ENCODE measurements around the gene DESI2. TPM values are rescaled to one million over a fixed set of nuclear protein-coding genes. Genes with fewer than 3 reads are reported as not detected.

Gene DESI2
- total RNA-seq, 3 donors from 2014 or later (not counting 1 experiment from before 2014, with no cell fraction given) = 24.1 to 30.5 (median 25.4) TPM

DNA sequence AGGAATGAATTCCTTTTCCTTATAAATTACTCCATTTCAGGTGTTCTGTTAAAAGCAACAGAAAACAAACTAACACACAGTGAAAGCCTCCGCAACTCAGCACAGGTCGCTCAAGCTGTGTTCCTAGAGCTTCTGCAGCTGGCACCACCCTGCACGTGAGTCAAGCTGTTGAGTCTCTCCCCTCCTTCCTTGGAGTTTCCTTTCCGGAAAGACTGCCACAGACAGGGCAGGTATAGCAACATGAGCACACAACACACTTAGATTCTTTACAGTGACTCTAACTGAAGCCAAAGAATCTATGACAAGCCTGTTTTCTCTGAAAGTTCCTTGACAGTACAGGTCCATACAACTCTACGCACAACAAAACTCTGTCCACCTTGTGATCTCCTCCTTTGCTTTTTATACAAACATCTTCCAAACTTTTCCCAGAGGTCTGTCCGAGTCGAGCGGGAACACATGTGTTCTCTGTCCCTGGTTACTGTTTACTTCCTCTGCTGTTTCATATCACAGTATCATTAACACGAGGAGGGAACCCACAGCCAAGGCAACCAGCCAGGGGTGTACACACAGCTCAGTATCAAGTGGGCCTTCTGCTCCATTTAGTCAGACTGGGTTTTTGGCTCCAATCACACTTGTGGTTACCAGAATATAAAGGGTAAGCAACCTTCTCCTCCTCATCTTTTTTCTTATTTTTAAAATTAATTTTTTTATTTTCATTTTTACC is 38.7 kb upstream of the DESI2 start:
- H3K4me1 Mint-ChIP-seq = no peaks in the 10 kb centered on the region
- intact Hi-C loops (cut with micrococcal nuclease) = no loop called here
- TF ChIP-seq, protein P1, sequence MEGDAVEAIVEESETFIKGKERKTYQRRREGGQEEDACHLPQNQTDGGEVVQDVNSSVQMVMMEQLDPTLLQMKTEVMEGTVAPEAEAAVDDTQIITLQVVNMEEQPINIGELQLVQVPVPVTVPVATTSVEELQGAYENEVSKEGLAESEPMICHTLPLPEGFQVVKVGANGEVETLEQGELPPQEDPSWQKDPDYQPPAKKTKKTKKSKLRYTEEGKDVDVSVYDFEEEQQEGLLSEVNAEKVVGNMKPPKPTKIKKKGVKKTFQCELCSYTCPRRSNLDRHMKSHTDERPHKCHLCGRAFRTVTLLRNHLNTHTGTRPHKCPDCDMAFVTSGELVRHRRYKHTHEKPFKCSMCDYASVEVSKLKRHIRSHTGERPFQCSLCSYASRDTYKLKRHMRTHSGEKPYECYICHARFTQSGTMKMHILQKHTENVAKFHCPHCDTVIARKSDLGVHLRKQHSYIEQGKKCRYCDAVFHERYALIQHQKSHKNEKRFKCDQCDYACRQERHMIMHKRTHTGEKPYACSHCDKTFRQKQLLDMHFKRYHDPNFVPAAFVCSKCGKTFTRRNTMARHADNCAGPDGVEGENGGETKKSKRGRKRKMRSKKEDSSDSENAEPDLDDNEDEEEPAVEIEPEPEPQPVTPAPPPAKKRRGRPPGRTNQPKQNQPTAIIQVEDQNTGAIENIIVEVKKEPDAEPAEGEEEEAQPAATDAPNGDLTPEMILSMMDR (IDR thresholded peaks at IDR 0.05) = no peak
- H3K36me3 Mint-ChIP-seq = no peaks in the 10 kb centered on the region
- Histone ChIP-seq H3K36me3 (ENCODE audit: control insufficient read depth, insufficient read depth, low read length) (no peaks in the 10 kb centered on the region), H3K27ac (ENCODE audit: low read length) (no peak overlapping the region), H3K4me1 (ENCODE audit: control insufficient read depth, insufficient read depth, low read length) (no peaks in the 10 kb centered on the region), H3K9me3 (ENCODE audit: control insufficient read depth, insufficient read depth, low read length) (no peaks in the 10 kb centered on the region), H3K27me3 (ENCODE audit: control insufficient read depth, insufficient read depth, low read length) (no peaks in the 10 kb centered on the region), H3K4me3 (ENCODE audit: low read length) (no peak overlapping the region)
- no peak overlapping the region for H3K27ac Mint-ChIP-seq
- H3K4me3 Mint-ChIP-seq = no peak overlapping the region
- DNase-seq = no peak
- no peak for ATAC-seq
- 85% methylated on average over 9 of the region's 9 CpGs for WGBS (ENCODE audit: insufficient coverage)
- H3K27me3 Mint-ChIP-seq (ENCODE audit: low read depth in 2 of 2) = peaks cover 3 to 9% of the 10 kb centered on the region in 2 donors
- no peaks in the 10 kb centered on the region for H3K9me3 Mint-ChIP-seq

DNA sequence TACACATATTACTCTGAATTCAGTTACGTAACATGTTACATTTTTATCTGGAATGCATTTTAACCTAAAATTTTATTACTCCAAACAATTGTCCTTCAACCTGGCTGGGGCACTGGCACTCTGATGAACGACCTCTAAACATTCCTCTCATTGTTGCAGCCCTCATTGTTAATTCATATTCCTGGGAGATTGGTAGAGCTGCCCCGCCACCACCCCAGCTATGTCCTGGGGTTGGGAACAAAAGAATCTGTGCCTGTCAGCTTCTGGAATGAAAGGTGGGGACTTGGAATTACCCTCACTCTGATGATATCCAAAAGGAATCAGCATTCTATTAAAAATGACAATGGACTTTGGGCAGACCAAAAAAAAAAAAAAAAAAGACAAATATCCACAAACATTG is 38.0 kb upstream of the DESI2 start:
- Mint-ChIP-seq H3K9me3 (no peaks in the 10 kb centered on the region), H3K4me3 (no peak overlapping the region), H3K27me3 (ENCODE audit: low read depth in 2 of 2) (peaks cover 3 to 9% of the 10 kb centered on the region in 2 donors), H3K4me1 (no peaks in the 10 kb centered on the region), H3K36me3 (no peaks in the 10 kb centered on the region), H3K27ac (no peak overlapping the region)
- DNase-seq (no peak), ATAC-seq (no peak)
- intact Hi-C loops (cut with micrococcal nuclease) = no loop called here
- H3K27ac ChIP-seq (ENCODE audit: low read length) = no peak overlapping the region
- no peaks in the 10 kb centered on the region for H3K36me3 ChIP-seq (ENCODE audit: control insufficient read depth, insufficient read depth, low read length)
- TF ChIP-seq, protein P1 (IDR thresholded peaks at IDR 0.05) = no peak
- H3K27me3 ChIP-seq (ENCODE audit: control insufficient read depth, insufficient read depth, low read length) = no peaks in the 10 kb centered on the region
- WGBS (ENCODE audit: insufficient coverage) = 81% methylated on average over 2 of the region's 3 CpGs
- H3K4me3 ChIP-seq (ENCODE audit: low read length) = no peak overlapping the region
- no peaks in the 10 kb centered on the region for H3K4me1 ChIP-seq (ENCODE audit: control insufficient read depth, insufficient read depth, low read length)
- H3K9me3 ChIP-seq (ENCODE audit: control insufficient read depth, insufficient read depth, low read length) = no peaks in the 10 kb centered on the region

DNA sequence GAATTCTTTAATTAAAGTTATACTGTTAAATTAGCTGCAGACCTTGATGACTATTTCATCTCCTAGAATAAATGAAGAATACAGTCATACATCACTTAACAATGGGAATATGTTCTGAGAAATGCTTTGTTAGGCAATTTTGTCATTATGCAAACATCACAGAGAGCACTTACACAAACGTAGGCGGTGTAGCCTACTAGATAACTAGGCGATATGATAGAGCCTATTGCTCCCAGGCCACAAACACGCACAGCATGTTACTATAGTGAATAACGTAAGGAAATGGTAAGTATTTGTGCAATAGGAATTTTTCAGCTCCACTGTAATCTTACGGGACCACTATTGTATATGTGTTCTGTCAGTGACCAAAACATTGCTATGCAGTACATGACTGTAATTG is 37.6 kb upstream of the DESI2 start:
- no peak for DNase-seq
- H3K36me3 ChIP-seq (ENCODE audit: control insufficient read depth, insufficient read depth, low read length) = no peaks in the 10 kb centered on the region
- H3K27me3 ChIP-seq (ENCODE audit: control insufficient read depth, insufficient read depth, low read length) = no peaks in the 10 kb centered on the region
- H3K4me1 Mint-ChIP-seq = no peaks in the 10 kb centered on the region
- 93% methylated on average over 6 of the region's 6 CpGs for WGBS (ENCODE audit: insufficient coverage)
- H3K27me3 Mint-ChIP-seq (ENCODE audit: low read depth in 2 of 2) = peaks cover 3 to 9% of the 10 kb centered on the region in 2 donors
- no peak overlapping the region for H3K4me3 ChIP-seq (ENCODE audit: low read length)
- ATAC-seq = no peak
- no peak overlapping the region for H3K27ac Mint-ChIP-seq
- TF ChIP-seq, protein P1 (IDR thresholded peaks at IDR 0.05) = no peak
- no peak overlapping the region for H3K27ac ChIP-seq (ENCODE audit: low read length)
- H3K9me3 Mint-ChIP-seq = no peaks in the 10 kb centered on the region
- no peaks in the 10 kb centered on the region for H3K36me3 Mint-ChIP-seq
- no peaks in the 10 kb centered on the region for H3K9me3 ChIP-seq (ENCODE audit: control insufficient read depth, insufficient read depth, low read length)
- no peaks in the 10 kb centered on the region for H3K4me1 ChIP-seq (ENCODE audit: control insufficient read depth, insufficient read depth, low read length)
- H3K4me3 Mint-ChIP-seq = no peak overlapping the region
- intact Hi-C loops (cut with micrococcal nuclease) = no loop called here

DNA sequence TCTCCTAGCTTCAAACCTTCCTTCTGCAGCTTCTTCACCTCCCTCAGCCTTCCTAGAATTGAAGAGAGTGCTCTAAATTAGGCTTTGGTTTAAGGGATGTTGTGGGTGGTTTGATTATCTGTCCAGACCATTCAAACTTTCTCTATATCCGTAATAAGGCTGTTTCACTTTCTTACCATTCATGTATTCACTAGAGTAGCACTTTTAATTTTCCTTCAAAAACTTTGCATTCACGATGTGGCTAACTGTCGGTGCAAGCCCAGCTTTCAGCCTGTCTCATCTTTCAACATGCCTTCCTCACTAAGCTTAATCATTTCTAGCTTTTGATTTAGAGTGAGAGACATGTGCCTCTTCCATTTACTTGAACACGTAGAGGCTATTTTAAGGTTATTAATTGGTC is 26.2 kb upstream of the DESI2 start:
- Histone ChIP-seq H3K4me1 (ENCODE audit: control insufficient read depth, insufficient read depth, low read length) (no peaks in the 10 kb centered on the region), H3K4me3 (ENCODE audit: low read length) (no peak overlapping the region), H3K9me3 (ENCODE audit: control insufficient read depth, insufficient read depth, low read length) (no peaks in the 10 kb centered on the region), H3K27ac (ENCODE audit: low read length) (no peak overlapping the region), H3K27me3 (ENCODE audit: control insufficient read depth, insufficient read depth, low read length) (no peaks in the 10 kb centered on the region), H3K36me3 (ENCODE audit: control insufficient read depth, insufficient read depth, low read length) (no peaks in the 10 kb centered on the region)
- intact Hi-C loops (cut with micrococcal nuclease) = no loop called here
- H3K4me3 Mint-ChIP-seq = no peak overlapping the region
- no peaks in the 10 kb centered on the region for H3K36me3 Mint-ChIP-seq
- ATAC-seq = no peak
- no peak overlapping the region for H3K27ac Mint-ChIP-seq
- TF ChIP-seq, protein P1 (IDR thresholded peaks at IDR 0.05) = no peak
- H3K9me3 Mint-ChIP-seq = no peaks in the 10 kb centered on the region
- no peak for DNase-seq
- peaks cover 18 to 31% of the 10 kb centered on the region in 2 donors for H3K27me3 Mint-ChIP-seq (ENCODE audit: low read depth in 2 of 2)
- 78% methylated on average over 4 of the region's 4 CpGs for WGBS (ENCODE audit: insufficient coverage)
- H3K4me1 Mint-ChIP-seq = no peaks in the 10 kb centered on the region
